SK-N-MC (cell line): Measurements from ENCODE around the gene PTEN.

Experiments used
- EZH2 ChIP-seq: fragments of 200-600 bp; sonication (generic); IDR thresholded peaks from one replicate; pipeline ENCODE4 v1.6.1; 2017; ENCODE audit warnings: antibody characterized with exemption
- POLR2AphosphoS5 ChIP-seq: IDR thresholded peaks from 2 replicates; pipeline ENCODE4 v1.6.1; 2012; ENCODE audit warnings: mild to moderate bottlenecking, low read depth, low read length, borderline replicate concordance

- TF ChIP-seq POLR2AphosphoS5 (no peak), EZH2 (no peak)
Measured at GRCh38 chr10:87945984-87946383, 82.6 kb downstream of the PTEN start.
